Central memory CD8-positive, alpha-beta T cell (primary cell): ENCODE results near the gene ADAMTSL3.

ENCODE experiments used
- ATAC-seq: fragments of 150-1000 bp; cut with Tn5 transposase; replicated peaks from 2 replicates; pipeline ENCODE4 v1.10.0; 2022; ENCODE audit warnings: mild to moderate bottlenecking, moderate FRiP score, moderate number of reproducible peaks; ENCODE audit not compliant: poor library complexity, severe bottlenecking; ENCODE audit errors: extremely low read depth
- DNase-seq, 2 donors: peaks; one replicate each; pipeline ENCODE4 v3.0.0; 2021; ENCODE audit warnings: low spot score in 2 of 2
- H3K27ac Mint-ChIP-seq: one replicate; pipeline ENCODE4 v1.8.0; 2022; ENCODE audit warnings: low read depth, mild to moderate bottlenecking, moderate library complexity, mixed read lengths
- H3K27me3 Mint-ChIP-seq: one replicate; pipeline ENCODE4 v1.8.0; 2022; ENCODE audit warnings: mixed read lengths
- H3K36me3 Mint-ChIP-seq: one replicate; pipeline ENCODE4 v1.8.0; 2022; ENCODE audit warnings: mild to moderate bottlenecking, moderate library complexity, mixed read lengths; ENCODE audit not compliant: insufficient read depth
- H3K4me1 Mint-ChIP-seq: one replicate; pipeline ENCODE4 v1.8.0; 2022; ENCODE audit warnings: mixed read lengths
- H3K4me3 Mint-ChIP-seq: one replicate; pipeline ENCODE4 v1.8.0; 2022; ENCODE audit warnings: mild to moderate bottlenecking, moderate library complexity, mixed read lengths
- H3K9me3 Mint-ChIP-seq: one replicate; pipeline ENCODE4 v1.8.0; 2022; ENCODE audit warnings: mixed read lengths

The ADAMTSL3 gene

DNA sequence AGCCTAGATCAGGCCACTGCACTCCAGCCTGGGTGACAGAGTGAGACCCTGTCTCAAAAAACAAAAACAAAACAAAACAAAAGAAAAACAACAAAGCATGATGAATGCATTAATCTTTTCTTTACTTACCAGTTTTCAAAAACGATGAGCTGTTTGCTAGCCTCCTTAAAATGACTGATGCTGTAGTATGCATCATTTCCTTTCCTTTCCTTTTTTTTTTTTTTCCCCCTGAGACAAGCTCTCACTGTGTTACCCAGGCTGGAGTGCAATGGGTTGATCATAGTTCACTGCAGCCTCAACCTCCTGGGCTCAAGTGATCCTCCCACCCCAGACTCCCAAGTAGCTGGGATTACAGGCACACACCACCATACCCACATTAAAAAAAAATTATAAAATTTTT, 202.0 kb downstream of the ADAMTSL3 start:
- Mint-ChIP-seq H3K27ac (no peak overlapping the region), H3K4me1 (no peaks in the 10 kb centered on the region), H3K36me3 (no peaks in the 10 kb centered on the region), H3K27me3 (peaks cover 14% of the 10 kb centered on the region), H3K4me3 (no peak overlapping the region), H3K9me3 (no peaks in the 10 kb centered on the region)
- no peak for DNase-seq
- no peak for ATAC-seq

DNA sequence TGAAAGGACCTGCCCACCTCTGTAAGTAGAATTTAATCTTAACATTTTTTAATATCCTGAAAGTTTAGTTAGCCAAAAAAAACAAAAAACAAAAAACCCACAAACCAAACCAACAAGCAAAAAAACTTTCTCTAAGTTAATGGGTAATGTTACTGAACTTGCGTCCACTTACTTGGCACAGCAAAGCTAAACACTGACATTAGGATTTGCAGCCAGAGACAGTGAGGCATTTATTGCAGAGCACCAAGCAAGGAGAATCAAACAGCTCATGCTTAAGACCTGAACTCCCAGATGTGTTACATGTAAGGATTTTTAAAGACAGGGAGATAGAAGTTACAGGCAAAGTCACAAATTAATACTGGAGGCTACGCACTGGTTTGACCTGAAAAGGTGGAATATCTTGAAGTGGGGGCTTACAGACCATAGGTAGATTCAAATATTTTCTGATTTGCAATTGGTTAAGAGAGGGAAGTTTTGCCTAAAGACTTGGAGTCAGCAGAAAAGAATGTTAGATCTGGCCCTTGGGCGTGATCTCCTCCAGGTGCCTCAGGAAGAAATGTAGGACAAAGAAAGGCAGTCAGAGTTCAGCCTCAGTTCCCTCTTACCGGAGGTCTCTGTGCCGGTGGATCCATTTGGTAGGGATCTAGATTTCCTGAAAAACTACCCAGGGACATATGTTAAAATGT, 205.0 kb downstream of the ADAMTSL3 start:
- no peaks in the 10 kb centered on the region for H3K36me3 Mint-ChIP-seq

DNA sequence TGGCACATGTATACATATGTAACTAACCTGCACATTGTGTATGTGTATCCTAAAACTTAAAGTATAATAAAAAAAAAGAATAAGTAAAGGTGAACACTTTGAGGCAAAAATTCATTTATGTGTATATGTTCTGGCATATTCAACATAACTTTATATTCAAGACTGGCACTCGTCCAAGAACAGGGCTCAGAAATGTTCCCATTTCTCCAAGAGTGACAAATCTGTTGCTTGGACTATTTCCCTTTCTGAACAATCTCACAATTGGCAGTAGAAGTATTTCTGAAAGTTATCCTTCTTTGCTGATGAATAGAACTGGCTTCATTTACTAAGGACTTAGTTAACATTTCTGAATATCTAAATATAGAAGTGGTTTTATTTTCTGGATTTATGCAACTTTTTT, 212.8 kb downstream of the ADAMTSL3 start:
- Mint-ChIP-seq H3K9me3 (no peaks in the 10 kb centered on the region), H3K27ac (no peak overlapping the region), H3K27me3 (no peaks in the 10 kb centered on the region), H3K36me3 (no peaks in the 10 kb centered on the region), H3K4me3 (no peak overlapping the region), H3K4me1 (no peaks in the 10 kb centered on the region)
- DNase-seq (no peak), ATAC-seq (no peak)

More for the DNA sequence above, 205.0 kb downstream of the ADAMTSL3 start:
- Mint-ChIP-seq H3K4me3 (no peak overlapping the region), H3K27me3 (peaks cover 14% of the 10 kb centered on the region), H3K9me3 (no peaks in the 10 kb centered on the region), H3K4me1 (no peaks in the 10 kb centered on the region), H3K27ac (no peak overlapping the region)
- DNase-seq (no peak), ATAC-seq (no peak)

DNA sequence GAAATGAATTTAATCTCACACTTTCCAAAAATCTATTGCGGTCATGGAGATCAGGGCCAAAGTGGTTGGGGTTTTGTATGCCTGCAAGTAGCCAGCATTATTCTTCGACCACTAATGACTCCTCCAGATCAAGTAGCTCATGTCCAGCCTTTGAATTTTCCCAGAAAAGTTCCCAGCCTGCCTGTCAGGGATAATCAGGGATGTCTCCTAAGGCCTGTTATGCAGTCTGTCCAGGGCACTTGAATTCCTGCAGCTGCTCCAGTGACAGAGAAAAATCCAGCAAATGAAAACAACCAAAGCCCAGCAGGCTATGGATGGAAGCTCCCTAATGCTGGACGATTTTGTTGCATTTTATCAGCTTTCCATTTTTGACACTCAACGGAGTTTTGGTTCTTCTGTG, 215.4 kb downstream of the ADAMTSL3 start:
- Mint-ChIP-seq H3K4me3 (no peak overlapping the region), H3K9me3 (no peaks in the 10 kb centered on the region), H3K4me1 (no peaks in the 10 kb centered on the region), H3K27ac (no peak overlapping the region), H3K27me3 (no peaks in the 10 kb centered on the region), H3K36me3 (no peaks in the 10 kb centered on the region)
- ATAC-seq (no peak), DNase-seq (no peak)

DNA sequence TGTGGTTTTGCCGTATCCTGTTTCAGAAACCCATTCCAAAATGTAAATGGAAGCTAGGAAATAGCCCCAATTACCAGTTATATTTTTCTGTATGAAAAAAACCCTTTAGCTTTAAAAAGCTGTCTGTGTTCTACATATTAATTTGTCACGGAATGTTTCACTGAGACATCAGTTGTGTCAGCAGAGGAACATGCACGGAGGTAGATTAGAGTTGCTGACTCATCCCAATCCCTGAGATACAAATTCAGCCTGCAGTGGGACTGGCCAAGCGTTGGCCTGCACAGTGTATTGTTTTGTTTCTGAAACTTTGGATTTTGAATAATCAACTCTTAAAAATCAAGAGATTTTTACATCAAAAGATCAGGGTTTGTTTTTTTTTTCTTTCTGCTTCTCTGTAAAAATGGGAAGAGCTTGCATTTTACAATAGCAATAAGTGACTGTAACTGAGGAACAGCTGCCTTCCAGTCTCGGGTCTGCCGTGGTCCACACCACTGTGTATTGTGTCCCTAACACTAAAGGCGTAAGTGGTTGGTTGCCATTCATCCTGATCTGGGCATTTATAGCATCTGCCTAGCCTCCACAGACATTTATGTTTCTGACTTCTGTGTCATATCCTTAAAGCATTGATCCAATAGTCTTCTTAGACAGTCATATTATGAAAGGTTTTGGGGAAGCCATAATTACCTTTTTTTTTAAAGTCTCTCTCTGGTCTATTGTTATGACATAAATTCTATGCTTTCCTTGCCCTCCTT, 218.1 kb downstream of the ADAMTSL3 start:
- Mint-ChIP-seq H3K4me3 (no peak overlapping the region), H3K9me3 (no peaks in the 10 kb centered on the region)

DNA sequence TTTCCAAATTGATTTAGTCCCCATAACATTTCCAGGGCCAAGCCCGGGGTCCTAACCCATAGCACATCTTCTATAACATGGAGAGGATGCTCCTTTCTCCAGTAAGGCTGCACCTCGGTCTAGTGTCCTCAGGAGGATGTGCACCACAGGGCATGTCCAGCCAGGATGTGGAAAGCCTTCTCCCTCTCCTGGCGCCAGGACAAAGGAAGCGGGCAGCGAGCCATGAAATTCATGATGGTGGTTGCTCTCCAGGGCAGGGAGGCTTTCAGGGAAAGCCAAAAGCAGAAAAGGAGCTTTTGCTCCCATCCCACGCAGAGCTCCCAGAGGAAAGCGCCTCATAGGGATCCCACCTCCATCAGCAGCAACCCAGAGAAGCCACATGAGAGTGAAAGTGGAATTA, 220.0 kb downstream of the ADAMTSL3 start:
- H3K27me3 Mint-ChIP-seq, result no peaks in the 10 kb centered on the region
- H3K36me3 Mint-ChIP-seq, result no peaks in the 10 kb centered on the region
- no peak overlapping the region for H3K27ac Mint-ChIP-seq
- no peaks in the 10 kb centered on the region for H3K4me1 Mint-ChIP-seq
- H3K9me3 Mint-ChIP-seq, result no peaks in the 10 kb centered on the region
- ATAC-seq (no peak), DNase-seq (no peak)
- H3K4me3 Mint-ChIP-seq, result no peak overlapping the region

More for the DNA sequence above, 218.1 kb downstream of the ADAMTSL3 start:
- DNase-seq (no peak), ATAC-seq (no peak)
- Mint-ChIP-seq H3K27me3 (no peaks in the 10 kb centered on the region), H3K27ac (no peak overlapping the region), H3K4me1 (no peaks in the 10 kb centered on the region), H3K36me3 (no peaks in the 10 kb centered on the region)

DNA sequence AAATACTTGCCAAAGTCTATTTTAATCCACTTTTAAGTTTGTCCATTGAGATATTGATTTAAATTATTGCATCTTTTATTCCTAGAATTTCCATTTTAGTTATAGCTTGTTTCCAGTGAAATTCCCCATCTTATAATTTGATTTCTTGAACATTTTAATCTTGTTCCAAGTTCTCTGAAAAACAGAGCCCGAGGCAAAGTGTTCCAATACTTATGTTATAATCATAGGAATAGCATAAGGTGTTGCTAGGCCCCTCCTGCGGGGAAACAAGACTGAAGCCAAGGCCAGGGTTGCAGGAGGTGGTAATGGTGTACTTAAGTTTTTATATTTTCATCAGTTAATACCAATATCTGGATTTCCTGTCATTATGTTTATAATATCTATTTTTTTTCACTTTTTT, 226.6 kb downstream of the ADAMTSL3 start:
- DNase-seq (no peak), ATAC-seq (no peak)
- Mint-ChIP-seq H3K4me3 (no peak overlapping the region), H3K27ac (no peak overlapping the region), H3K27me3 (no peaks in the 10 kb centered on the region), H3K4me1 (no peaks in the 10 kb centered on the region), H3K9me3 (no peaks in the 10 kb centered on the region), H3K36me3 (no peaks in the 10 kb centered on the region)

DNA sequence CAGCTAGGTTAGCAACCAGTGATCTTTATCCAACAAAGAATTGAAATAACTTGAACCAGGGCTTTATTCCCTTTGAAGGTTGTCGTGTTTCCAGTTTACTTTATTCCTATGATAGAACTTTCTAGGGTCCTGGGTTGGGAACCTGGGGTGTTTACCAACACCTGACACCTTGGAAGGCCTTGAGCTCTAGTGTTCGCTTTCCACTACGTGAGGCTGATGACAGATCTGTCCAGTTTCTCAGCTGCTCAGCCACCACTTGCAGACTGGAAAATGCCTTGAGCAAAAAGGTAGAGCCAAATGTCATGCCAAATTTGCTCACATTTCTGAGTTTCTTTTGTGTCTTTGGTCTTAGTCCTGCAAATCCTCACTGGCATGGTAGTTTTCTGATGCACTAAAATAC, 227.2 kb downstream of the ADAMTSL3 start:
- no peak overlapping the region for H3K27ac Mint-ChIP-seq
- ATAC-seq, result no peak
- H3K4me3 Mint-ChIP-seq, result no peak overlapping the region

DNA sequence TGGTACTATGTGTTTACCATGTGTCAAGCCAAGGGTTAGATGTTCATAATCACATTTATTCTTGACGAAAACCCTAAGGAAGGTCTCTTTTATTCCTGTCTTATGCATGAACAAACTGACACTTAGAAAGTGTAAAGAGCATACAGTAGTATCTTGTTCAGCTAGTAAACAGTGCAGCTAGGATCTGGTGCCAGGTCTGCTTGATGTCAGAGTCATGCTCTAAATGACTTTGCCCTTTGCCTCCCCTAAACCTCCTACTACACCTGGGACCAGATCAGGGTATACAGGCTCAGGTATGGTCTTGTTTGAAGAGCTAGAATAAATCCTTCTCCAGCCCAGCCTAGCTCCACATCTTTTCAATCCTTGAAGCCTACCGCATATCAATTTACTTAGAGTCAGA, 232.4 kb downstream of the ADAMTSL3 start:
- ATAC-seq, result no peak

More for the DNA sequence above, 227.2 kb downstream of the ADAMTSL3 start:
- no peak for DNase-seq
- H3K9me3 Mint-ChIP-seq, result no peaks in the 10 kb centered on the region
- no peaks in the 10 kb centered on the region for H3K27me3 Mint-ChIP-seq
- no peaks in the 10 kb centered on the region for H3K36me3 Mint-ChIP-seq
- H3K4me1 Mint-ChIP-seq, result no peaks in the 10 kb centered on the region

DNA sequence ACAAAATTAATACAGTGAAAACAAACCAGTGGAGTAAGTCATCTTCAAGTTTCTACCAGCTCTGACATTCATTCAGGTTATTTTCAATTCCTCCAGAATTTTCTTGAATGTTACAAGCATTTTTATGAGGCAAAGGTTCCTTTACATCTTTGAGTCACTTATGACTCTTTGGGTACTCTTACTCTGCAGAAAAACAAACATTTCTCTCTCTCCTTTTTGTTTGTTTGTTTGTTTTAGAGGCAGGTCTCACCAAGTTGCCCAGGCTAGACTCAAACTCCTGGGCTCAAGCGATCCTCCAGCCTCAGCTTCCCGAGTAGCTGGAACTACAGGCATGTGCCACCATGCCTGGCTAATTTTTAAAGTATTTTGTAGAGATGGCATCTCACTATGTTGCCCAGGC, 233.5 kb downstream of the ADAMTSL3 start:
- no peaks in the 10 kb centered on the region for H3K27me3 Mint-ChIP-seq
- H3K27ac Mint-ChIP-seq, result no peak overlapping the region
- H3K9me3 Mint-ChIP-seq, result peaks cover 6% of the 10 kb centered on the region
- no peak for ATAC-seq
- no peaks in the 10 kb centered on the region for H3K4me1 Mint-ChIP-seq
- H3K36me3 Mint-ChIP-seq, result no peaks in the 10 kb centered on the region
- H3K4me3 Mint-ChIP-seq, result no peak overlapping the region
- no peak for DNase-seq

More for the DNA sequence above, 232.4 kb downstream of the ADAMTSL3 start:
- H3K36me3 Mint-ChIP-seq, result no peaks in the 10 kb centered on the region
- H3K9me3 Mint-ChIP-seq, result peaks cover 6% of the 10 kb centered on the region
- no peaks in the 10 kb centered on the region for H3K4me1 Mint-ChIP-seq
- no peak overlapping the region for H3K4me3 Mint-ChIP-seq
- no peak for DNase-seq
- no peaks in the 10 kb centered on the region for H3K27me3 Mint-ChIP-seq
- H3K27ac Mint-ChIP-seq, result no peak overlapping the region

DNA sequence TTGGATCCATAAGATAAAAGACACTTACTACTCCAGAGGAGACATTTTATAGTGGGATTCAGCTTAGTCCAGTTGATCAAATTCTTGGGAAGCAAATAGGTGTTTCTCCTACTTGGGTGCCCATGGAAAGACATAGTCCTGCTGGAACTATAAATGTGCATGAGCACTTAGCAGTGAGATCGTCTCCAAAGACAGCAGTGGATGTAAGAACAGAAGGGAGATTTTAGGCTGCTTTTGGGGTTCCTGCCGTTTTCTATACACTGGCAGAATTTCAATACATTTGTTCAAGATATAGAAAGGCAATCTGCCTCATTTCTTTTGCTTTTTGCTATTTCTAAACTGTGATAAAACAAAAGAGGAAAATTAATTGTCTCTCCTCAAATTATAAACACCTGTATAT, 234.0 kb downstream of the ADAMTSL3 start:
- no peaks in the 10 kb centered on the region for H3K27me3 Mint-ChIP-seq
- H3K9me3 Mint-ChIP-seq, result peaks cover 6% of the 10 kb centered on the region
- H3K4me1 Mint-ChIP-seq, result no peaks in the 10 kb centered on the region
- no peak overlapping the region for H3K27ac Mint-ChIP-seq
- no peaks in the 10 kb centered on the region for H3K36me3 Mint-ChIP-seq
- ATAC-seq (no peak), DNase-seq (no peak)
- H3K4me3 Mint-ChIP-seq, result no peak overlapping the region

DNA sequence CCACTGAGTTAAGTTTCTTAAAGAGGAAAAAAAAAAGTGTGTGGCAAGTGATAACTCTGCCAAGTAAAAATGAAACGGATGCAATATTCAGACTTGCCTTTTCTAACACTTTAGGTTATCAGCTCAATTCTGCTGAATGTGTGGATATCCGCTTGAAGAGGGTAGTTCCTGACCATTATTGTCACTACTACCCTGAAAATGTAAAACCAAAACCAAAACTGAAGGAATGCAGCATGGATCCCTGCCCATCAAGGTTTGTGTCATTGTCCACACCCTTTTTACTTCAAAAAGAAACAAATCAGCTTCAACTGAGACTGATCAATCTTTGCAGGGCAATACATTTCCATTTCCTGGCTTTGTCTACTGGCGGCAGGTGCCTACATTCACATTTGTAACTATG, 236.1 kb downstream of the ADAMTSL3 start:
- Mint-ChIP-seq H3K4me3 (no peak overlapping the region), H3K36me3 (no peaks in the 10 kb centered on the region), H3K27me3 (no peaks in the 10 kb centered on the region), H3K4me1 (no peaks in the 10 kb centered on the region), H3K27ac (no peak overlapping the region), H3K9me3 (peaks cover 6% of the 10 kb centered on the region)
- DNase-seq, result no peak
- no peak for ATAC-seq

DNA sequence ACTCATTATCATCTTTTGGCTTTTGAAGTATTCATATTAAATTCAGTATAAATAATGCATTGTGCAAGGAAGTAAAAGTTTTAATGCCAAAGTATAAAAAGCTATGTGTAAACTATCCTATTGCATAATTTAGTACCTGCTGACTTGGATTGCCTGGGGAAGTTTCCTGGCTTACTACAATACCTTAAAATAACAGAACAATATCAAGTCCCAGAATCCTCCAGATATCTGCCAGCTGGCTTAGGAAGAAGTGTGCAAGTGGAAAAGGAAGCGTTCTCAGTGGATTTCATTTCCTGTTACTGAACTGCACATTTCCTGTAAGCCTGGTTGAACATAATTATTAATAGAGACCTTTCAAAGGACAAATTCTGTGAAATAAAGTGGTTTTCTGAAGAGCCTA, 236.7 kb downstream of the ADAMTSL3 start:
- no peaks in the 10 kb centered on the region for H3K4me1 Mint-ChIP-seq

More for the DNA sequence above, 236.7 kb downstream of the ADAMTSL3 start:
- Mint-ChIP-seq H3K4me3 (no peak overlapping the region), H3K27me3 (no peaks in the 10 kb centered on the region), H3K9me3 (peaks cover 6% of the 10 kb centered on the region), H3K36me3 (no peaks in the 10 kb centered on the region), H3K27ac (no peak overlapping the region)
- DNase-seq, result no peak
- no peak for ATAC-seq
